Measurements from ENCODE around the gene CST4.
"Not testable (repeated sequence)": the region's sequence is repeated elsewhere in the genome, so short reads cannot be mapped to it uniquely, and the experiment has no call there.

Gene CST4

DNA sequence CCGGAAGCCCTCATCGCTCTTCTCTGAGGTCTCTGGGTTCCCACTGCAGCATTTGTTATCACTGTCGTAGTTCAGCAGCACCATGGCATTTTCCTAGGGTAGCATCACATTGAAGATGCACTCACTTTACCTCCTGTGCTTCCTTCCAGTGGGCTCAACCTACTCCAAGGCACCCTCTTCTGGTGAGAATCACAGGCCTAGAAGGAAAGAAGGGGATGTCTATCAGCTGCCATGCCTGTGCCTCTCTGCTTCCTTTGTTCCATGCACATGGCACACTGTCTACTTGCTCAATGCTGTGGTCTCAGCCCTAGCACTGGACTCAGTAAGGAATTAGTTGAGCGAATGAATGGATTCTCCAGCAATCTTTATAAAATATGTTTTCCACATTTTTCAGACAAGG, 22.6 kb downstream of the CST4 start:
- DNase-seq (ENCODE audit: low spot score): no peak
- TF ChIP-seq, protein P1, sequence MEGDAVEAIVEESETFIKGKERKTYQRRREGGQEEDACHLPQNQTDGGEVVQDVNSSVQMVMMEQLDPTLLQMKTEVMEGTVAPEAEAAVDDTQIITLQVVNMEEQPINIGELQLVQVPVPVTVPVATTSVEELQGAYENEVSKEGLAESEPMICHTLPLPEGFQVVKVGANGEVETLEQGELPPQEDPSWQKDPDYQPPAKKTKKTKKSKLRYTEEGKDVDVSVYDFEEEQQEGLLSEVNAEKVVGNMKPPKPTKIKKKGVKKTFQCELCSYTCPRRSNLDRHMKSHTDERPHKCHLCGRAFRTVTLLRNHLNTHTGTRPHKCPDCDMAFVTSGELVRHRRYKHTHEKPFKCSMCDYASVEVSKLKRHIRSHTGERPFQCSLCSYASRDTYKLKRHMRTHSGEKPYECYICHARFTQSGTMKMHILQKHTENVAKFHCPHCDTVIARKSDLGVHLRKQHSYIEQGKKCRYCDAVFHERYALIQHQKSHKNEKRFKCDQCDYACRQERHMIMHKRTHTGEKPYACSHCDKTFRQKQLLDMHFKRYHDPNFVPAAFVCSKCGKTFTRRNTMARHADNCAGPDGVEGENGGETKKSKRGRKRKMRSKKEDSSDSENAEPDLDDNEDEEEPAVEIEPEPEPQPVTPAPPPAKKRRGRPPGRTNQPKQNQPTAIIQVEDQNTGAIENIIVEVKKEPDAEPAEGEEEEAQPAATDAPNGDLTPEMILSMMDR (IDR thresholded peaks at IDR 0.05; ENCODE audit: extremely low read depth, insufficient read depth, missing control alignments): no peak
- in situ Hi-C loops (cut with MboI; ENCODE audit: low pct_unique_long_range_greater_than_20kb, low sequenced_read_pairs, unreplicated experiment): no loop called here

- in situ Hi-C loops (cut with MboI; ENCODE audit: low pct_unique_long_range_greater_than_20kb, low sequenced_read_pairs, unreplicated experiment): no loop called here
- DNase-seq (ENCODE audit: low spot score): no peak
- TF ChIP-seq, protein P1 (IDR thresholded peaks at IDR 0.05; ENCODE audit: extremely low read depth, insufficient read depth, missing control alignments): no peak
Measured at GRCh38 chr20:23664954-23665353, 23.9 kb downstream of the CST4 start.

- in situ Hi-C loops (cut with MboI; ENCODE audit: low pct_unique_long_range_greater_than_20kb, low sequenced_read_pairs, unreplicated experiment); DNase-seq (ENCODE audit: low spot score): not testable (repeated sequence)
Measured at GRCh38 chr20:23664046-23664445, 24.8 kb downstream of the CST4 start.

- in situ Hi-C loops (cut with MboI; ENCODE audit: low pct_unique_long_range_greater_than_20kb, low sequenced_read_pairs, unreplicated experiment): no loop called here
- TF ChIP-seq, protein P1 (IDR thresholded peaks at IDR 0.05; ENCODE audit: extremely low read depth, insufficient read depth, missing control alignments): no peak
- no peak for DNase-seq (ENCODE audit: low spot score)
Measured at GRCh38 chr20:23663180-23663579, 25.7 kb downstream of the CST4 start.

DNA sequence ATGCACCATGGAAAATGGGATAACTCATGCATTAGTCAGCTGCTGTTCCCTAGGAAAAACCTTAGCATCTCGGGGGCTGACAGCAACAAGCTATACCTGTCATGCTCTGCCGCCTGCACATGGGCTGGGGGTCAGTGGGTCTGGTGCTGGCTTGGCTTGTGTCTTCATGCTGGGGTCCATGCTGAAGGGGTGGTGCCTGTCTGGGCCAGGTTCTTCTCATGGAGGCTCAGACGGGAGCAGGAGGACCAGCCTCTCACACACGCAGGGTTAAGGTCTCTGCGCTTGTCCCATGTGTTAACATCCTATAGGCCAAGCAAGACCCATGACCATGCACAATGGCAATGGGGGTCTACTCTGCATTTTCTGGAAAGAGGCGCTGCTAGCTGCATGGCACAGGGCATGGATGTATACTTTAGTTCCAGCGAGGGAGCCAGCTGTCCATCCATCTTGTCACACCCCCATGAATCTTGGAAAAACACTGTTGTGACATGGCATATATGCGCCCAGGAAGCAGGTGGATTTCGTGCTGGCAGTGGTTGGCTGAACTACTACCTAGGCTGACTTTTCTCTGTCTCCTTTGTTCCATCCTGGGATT, 26.5 kb downstream of the CST4 start:
- TF ChIP-seq, protein P1 (IDR thresholded peaks at IDR 0.05; ENCODE audit: extremely low read depth, insufficient read depth, missing control alignments): no peak
- in situ Hi-C loops (cut with MboI; ENCODE audit: low pct_unique_long_range_greater_than_20kb, low sequenced_read_pairs, unreplicated experiment): no loop called here

GRCh38 chr20:23661002-23661429, 27.8 kb downstream of the CST4 start:
- TF ChIP-seq, protein P1 (IDR thresholded peaks at IDR 0.05; ENCODE audit: extremely low read depth, insufficient read depth, missing control alignments): no peak
- in situ Hi-C loops (cut with MboI; ENCODE audit: low pct_unique_long_range_greater_than_20kb, low sequenced_read_pairs, unreplicated experiment): no loop called here
- DNase-seq (ENCODE audit: low spot score): no peak

More for the DNA sequence above, 26.5 kb downstream of the CST4 start:
- DNase-seq (ENCODE audit: low spot score): no peak

DNA sequence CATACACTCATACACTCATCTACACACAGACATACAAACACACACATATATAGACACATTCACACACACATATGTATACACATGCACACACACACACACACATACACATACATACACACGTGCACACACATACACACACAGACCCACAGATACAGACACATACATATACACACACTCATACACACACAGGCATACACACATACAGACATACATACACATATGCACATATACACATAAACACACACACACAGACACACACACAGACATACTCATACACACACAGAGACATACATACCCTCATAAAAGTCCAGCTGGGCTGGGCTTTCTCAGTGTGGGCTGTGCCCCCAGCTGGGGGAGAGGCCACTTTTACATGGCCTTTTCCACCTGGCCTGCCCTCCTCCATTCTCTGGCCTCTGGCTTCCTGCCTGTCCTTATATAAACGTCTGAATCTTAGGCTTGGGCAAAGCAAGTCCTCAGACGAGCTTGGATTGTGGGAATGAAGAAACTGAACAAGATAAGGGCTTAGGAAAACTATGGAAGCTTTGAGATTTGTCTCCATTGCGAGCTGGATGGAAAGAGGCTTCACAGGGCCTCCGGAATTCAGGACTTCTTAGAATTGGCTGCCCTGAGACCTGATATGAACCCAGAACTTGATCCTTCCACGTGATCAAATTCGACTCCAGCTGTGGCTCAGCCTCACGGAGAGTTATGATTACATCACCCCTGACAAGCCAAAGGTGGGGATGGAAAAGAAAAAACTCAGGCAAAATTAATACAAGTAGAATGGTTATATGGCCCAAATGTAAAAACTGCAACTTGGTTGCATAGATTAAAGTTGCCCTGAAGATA, 28.6 kb downstream of the CST4 start:
- TF ChIP-seq, protein P1 (IDR thresholded peaks at IDR 0.05; ENCODE audit: extremely low read depth, insufficient read depth, missing control alignments): no peak

DNA sequence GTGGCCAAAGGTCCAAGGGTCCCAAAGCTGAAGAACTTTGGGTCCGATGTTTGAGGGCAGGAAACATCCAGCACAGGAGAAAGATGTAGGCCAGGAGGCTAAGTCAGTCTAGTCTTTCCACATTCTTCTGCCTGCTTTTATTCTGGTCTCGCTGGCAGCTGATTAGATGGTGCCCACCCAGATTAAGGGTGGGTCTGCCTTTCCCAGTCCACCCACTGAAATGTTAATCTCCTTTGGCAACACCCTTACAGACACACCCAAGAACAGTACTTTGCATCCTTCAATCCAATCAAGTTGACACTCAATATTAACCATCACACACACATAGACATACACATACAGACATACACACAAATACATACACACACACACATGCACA, 29.2 kb downstream of the CST4 start:
- in situ Hi-C loops (cut with MboI; ENCODE audit: low pct_unique_long_range_greater_than_20kb, low sequenced_read_pairs, unreplicated experiment): not testable (repeated sequence)

More for the DNA sequence above, 28.6 kb downstream of the CST4 start:
- in situ Hi-C loops (cut with MboI; ENCODE audit: low pct_unique_long_range_greater_than_20kb, low sequenced_read_pairs, unreplicated experiment): no loop called here
- no peak for DNase-seq (ENCODE audit: low spot score)

More for the DNA sequence above, 29.2 kb downstream of the CST4 start:
- not testable (repeated sequence) for DNase-seq (ENCODE audit: low spot score)
